ENCODE data around the gene ANKK1.

DNA sequence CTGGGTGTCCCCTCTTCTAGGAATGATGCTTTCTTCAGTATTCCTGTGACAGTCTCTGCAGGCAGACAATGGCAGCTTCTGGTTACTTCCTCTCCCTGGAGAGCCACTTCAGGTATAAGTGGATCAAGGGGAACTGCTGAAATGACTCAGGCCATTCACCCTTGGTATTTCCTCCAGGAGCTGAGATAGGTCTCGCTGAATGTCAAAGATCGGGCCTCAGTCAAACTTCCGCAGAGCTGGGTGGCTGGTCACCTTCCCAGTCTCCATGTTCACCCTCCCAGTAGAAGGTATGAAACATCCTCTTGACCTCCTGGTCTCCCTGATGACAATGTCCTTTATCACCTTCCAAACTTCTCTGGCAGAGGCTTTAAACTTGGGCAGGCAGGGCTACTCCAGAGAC lies 1.8 kb upstream of the ANKK1 start:
- no peak for TF ChIP-seq CTCF (IDR thresholded peaks at IDR 0.05; ENCODE audit: poor library complexity)
- no peak for TF ChIP-seq EZH2 (IDR thresholded peaks at IDR 0.05; ENCODE audit: borderline replicate concordance)
- no peak for TF ChIP-seq EZH2phosphoT487 (IDR thresholded peaks at IDR 0.05; ENCODE audit: low read depth, severe bottlenecking, unreplicated experiment)

All from hepatocyte (in vitro differentiated cells).